ENCODE measurements around the gene TMEM232. TPM values are rescaled to one million over a fixed set of nuclear protein-coding genes. Genes with fewer than 3 reads are reported as not detected.

TMEM232 gene
- total RNA-seq, 1 experiment from 2014 or later, result 1.3 TPM

GRCh38 chr5:110547495-110547894, 179.0 kb downstream of the TMEM232 start (continued):
- TF ChIP-seq, protein P1, sequence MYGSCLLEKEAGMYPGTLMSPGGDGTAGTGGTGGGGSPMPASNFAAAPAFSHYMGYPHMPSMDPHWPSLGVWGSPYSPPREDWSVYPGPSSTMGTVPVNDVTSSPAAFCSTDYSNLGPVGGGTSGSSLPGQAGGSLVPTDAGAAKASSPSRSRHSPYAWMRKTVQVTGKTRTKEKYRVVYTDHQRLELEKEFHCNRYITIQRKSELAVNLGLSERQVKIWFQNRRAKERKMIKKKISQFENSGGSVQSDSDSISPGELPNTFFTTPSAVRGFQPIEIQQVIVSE (CRISPR knock-in tag; IDR thresholded peaks at IDR 0.05; ENCODE audit: borderline replicate concordance), result no peak
- no peak for TF ChIP-seq ETV6 (CRISPR knock-in tag; IDR thresholded peaks at IDR 0.05)
- TF ChIP-seq, protein P2, sequence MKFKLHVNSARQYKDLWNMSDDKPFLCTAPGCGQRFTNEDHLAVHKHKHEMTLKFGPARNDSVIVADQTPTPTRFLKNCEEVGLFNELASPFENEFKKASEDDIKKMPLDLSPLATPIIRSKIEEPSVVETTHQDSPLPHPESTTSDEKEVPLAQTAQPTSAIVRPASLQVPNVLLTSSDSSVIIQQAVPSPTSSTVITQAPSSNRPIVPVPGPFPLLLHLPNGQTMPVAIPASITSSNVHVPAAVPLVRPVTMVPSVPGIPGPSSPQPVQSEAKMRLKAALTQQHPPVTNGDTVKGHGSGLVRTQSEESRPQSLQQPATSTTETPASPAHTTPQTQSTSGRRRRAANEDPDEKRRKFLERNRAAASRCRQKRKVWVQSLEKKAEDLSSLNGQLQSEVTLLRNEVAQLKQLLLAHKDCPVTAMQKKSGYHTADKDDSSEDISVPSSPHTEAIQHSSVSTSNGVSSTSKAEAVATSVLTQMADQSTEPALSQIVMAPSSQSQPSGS (CRISPR knock-in tag; IDR thresholded peaks at IDR 0.05; ENCODE audit: borderline replicate concordance, low read depth), result no peak
- TF ChIP-seq ZNF671 (CRISPR knock-in tag; IDR thresholded peaks at IDR 0.05), result no peak

DNA sequence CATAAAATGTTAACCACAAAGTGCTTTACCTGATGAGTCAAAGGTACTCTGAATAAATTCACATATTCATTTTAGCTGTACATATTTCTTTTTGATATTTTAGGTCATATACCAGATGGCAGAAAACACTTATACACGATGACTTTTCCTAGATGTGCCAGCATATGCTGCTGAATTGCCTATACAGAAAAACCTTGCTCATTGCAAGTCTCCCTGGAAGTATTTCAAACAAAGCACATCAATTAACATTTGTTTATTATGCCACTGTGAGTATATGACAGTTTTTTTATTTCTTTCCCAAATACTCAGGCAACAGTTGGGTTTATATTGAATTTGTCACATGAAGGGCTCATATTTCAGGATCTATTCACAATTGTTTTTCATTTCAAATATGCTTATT, 180.8 kb downstream of the TMEM232 start:
- DNase-seq (ENCODE audit: low spot score) (no peak), ATAC-seq (no peak)
- H3K9me3 Mint-ChIP-seq, result peaks cover 5% of the 10 kb centered on the region; the same call in 1 of the 2 replicates
- POLR2A ChIA-PET, result no interaction called here
- H3K27ac Mint-ChIP-seq, result no peak overlapping the region
- H3K4me1 Mint-ChIP-seq, result peaks cover 11% of the 10 kb centered on the region
- no peak overlapping the region for H3K4me3 Mint-ChIP-seq
- TF ChIP-seq TEAD1 (CRISPR knock-in tag; IDR thresholded peaks at IDR 0.05), result no peak
- no peak for TF ChIP-seq JUN (CRISPR knock-in tag; IDR thresholded peaks at IDR 0.05)
- no peak for TF ChIP-seq ESRRA (CRISPR knock-in tag; IDR thresholded peaks at IDR 0.05; ENCODE audit: borderline replicate concordance)
- TF ChIP-seq ZNF121 (CRISPR knock-in tag; IDR thresholded peaks at IDR 0.05), result no peak
- TF ChIP-seq OVOL2 (CRISPR knock-in tag; IDR thresholded peaks at IDR 0.05; ENCODE audit: borderline replicate concordance), result no peak
- TF ChIP-seq ZNF532 (CRISPR knock-in tag; IDR thresholded peaks at IDR 0.05; ENCODE audit: borderline replicate concordance), result no peak
- no peak for TF ChIP-seq FOXP1 (CRISPR knock-in tag; IDR thresholded peaks at IDR 0.05; ENCODE audit: borderline replicate concordance)
- no peaks in the 10 kb centered on the region for H3K36me3 Mint-ChIP-seq
- CTCF ChIA-PET, result no interaction called here
- H3K27me3 Mint-ChIP-seq (ENCODE audit: low read depth), result no peaks in the 10 kb centered on the region

- peaks cover 11% of the 10 kb centered on the region for H3K4me1 Mint-ChIP-seq
These were observed 181.9 kb downstream of the TMEM232 start for GRCh38 chr5:110544603-110545002.

More at GRCh38 chr5:110544603-110545002, 181.9 kb downstream of the TMEM232 start:
- H3K9me3 Mint-ChIP-seq, result peaks cover 5% of the 10 kb centered on the region; the same call in 1 of the 2 replicates
- ChIA-PET POLR2A (interaction anchor here (0.6 kb wide), 1 partner anchor 20 kb away, joined by 3 read pairs; no protein-coding TSS in a partner anchor), CTCF (no interaction called here)
- DNase-seq (ENCODE audit: low spot score), result no peak
- ATAC-seq, result no peak
- H3K27me3 Mint-ChIP-seq (ENCODE audit: low read depth), result no peaks in the 10 kb centered on the region
- TF ChIP-seq, protein P1 (CRISPR knock-in tag; IDR thresholded peaks at IDR 0.05; ENCODE audit: borderline replicate concordance), result no peak
- TF ChIP-seq TEAD4 (CRISPR knock-in tag; IDR thresholded peaks at IDR 0.05) (no peak), MLX (CRISPR knock-in tag; IDR thresholded peaks at IDR 0.05) (no peak), NFE2L1 (CRISPR knock-in tag; IDR thresholded peaks at IDR 0.05) (no peak), KAT7 (CRISPR knock-in tag; IDR thresholded peaks at IDR 0.05; ENCODE audit: borderline replicate concordance) (no peak)
- TF ChIP-seq, protein P3, sequence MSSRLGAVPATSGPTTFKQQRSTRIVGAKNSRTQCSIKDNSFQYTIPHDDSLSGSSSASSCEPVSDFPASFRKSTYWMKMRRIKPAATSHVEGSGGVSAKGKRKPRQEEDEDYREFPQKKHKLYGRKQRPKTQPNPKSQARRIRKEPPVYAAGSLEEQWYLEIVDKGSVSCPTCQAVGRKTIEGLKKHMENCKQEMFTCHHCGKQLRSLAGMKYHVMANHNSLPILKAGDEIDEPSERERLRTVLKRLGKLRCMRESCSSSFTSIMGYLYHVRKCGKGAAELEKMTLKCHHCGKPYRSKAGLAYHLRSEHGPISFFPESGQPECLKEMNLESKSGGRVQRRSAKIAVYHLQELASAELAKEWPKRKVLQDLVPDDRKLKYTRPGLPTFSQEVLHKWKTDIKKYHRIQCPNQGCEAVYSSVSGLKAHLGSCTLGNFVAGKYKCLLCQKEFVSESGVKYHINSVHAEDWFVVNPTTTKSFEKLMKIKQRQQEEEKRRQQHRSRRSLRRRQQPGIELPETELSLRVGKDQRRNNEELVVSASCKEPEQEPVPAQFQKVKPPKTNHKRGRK (CRISPR knock-in tag; IDR thresholded peaks at IDR 0.05; ENCODE audit: borderline replicate concordance), result no peak
- no peaks in the 10 kb centered on the region for H3K36me3 Mint-ChIP-seq
- H3K27ac Mint-ChIP-seq, result no peak overlapping the region
- no peak overlapping the region for H3K4me3 Mint-ChIP-seq

Data from WTC11 (cell line).